Liver (tissue), 3 donors: ENCODE results near the gene AOPEP.

Experiments
- CTCF ChIP-seq: fragments of 150-350 bp; IDR thresholded peaks from 2 replicates; pipeline ENCODE4 v1.5.1; 2017; ENCODE audit warnings: improper control_type of control experiment, low read depth, low read length; ENCODE audit not compliant: missing input control
- RAD21 ChIP-seq, 2 donors: IDR thresholded peaks; 2 replicates each; pipeline ENCODE4 v1.6.1; 2016; ENCODE audit warnings: antibody characterized with exemption in 2 of 2, mild to moderate bottlenecking in 2 of 2
- SP1 ChIP-seq: IDR thresholded peaks from 2 replicates; pipeline ENCODE4 v1.6.1; 2018; ENCODE audit warnings: antibody characterized with exemption, mild to moderate bottlenecking
- donor health status: healthy.
- donor health status: healthy.

DNA sequence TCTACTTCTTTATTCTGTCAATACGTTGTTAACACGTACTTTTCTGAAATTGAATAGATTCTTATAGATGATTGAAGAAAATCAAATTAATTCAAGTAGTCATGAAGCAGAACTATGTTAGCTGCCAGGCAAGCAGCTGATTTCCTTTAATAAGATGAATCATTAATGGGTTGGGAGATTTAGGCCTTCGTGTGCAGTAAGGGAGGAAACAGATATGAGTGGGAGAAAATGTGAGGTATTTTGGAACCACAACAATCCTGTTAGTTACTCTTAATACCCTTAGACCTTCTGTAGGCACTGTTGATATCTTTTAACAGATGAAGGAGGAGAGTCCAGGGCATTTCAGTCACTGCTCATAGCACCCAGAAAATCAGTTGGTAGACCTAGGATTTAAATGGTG is 121.0 kb downstream of the AOPEP start:
- no peak for TF ChIP-seq CTCF
- TF ChIP-seq RAD21 (IDR thresholded peaks at IDR 0.05): no peak
- TF ChIP-seq SP1: no peak
